Smooth muscle cell (in vitro differentiated cells): ENCODE measurements around the gene LRRC9. TPM values are rescaled to one million over a fixed set of nuclear protein-coding genes. Genes with fewer than 3 reads are reported as not detected.
A peak's percentile ranks its signal among the peaks of the same experiment; 100 is the strongest.
"Not testable (repeated sequence)": the region's sequence is repeated elsewhere in the genome, so short reads cannot be mapped to it uniquely, and the experiment has no call there.

ENCODE experiments used
- DNase-seq: peaks from one replicate; lab custom pipeline; 2025; ENCODE audit not compliant: unreplicated experiment; lab: John Stamatoyannopoulos, UW
- H2AFZ ChIP-seq: fragments of 200-600 bp; sonication (generic); 2 replicates; pipeline ENCODE4 v1.6.0; 2016; ENCODE audit warnings: antibody characterized with exemption, low read depth, mild to moderate bottlenecking
- H3F3A ChIP-seq: fragments of 200-600 bp; sonication (generic); 2 replicates; pipeline ENCODE4 v1.6.0; 2017; ENCODE audit warnings: antibody characterized with exemption, low read depth
- H3K27ac ChIP-seq: fragments of 200-600 bp; sonication (generic); 2 replicates; pipeline ENCODE4 v1.5.1; 2016; ENCODE audit warnings: low read depth, mild to moderate bottlenecking
- H3K27me3 ChIP-seq: fragments of 200-600 bp; sonication (generic); 2 replicates; pipeline ENCODE4 v1.6.1; 2016; ENCODE audit warnings: low read depth, mild to moderate bottlenecking
- H3K36me3 ChIP-seq: fragments of 200-600 bp; sonication (generic); 2 replicates; pipeline ENCODE4 v1.5.1; 2016; ENCODE audit warnings: low read depth
- H3K4me1 ChIP-seq: fragments of 200-600 bp; sonication (generic); 2 replicates; pipeline ENCODE4 v1.5.1; 2016; ENCODE audit warnings: low read depth
- H3K4me2 ChIP-seq: fragments of 200-600 bp; sonication (generic); 2 replicates; pipeline ENCODE4 v1.6.0; 2016; ENCODE audit warnings: mild to moderate bottlenecking
- H3K4me3 ChIP-seq: fragments of 200-600 bp; sonication (generic); 2 replicates; pipeline ENCODE4 v1.5.1; 2016; ENCODE audit warnings: mild to moderate bottlenecking
- H3K79me2 ChIP-seq: fragments of 200-600 bp; sonication (generic); 2 replicates; pipeline ENCODE4 v1.6.0; 2016; ENCODE audit warnings: low read depth, mild to moderate bottlenecking
- H3K9ac ChIP-seq: fragments of 200-600 bp; sonication (generic); 2 replicates; pipeline ENCODE4 v1.6.0; 2016; ENCODE audit warnings: low read depth
- H3K9me3 ChIP-seq: fragments of 200-600 bp; sonication (generic); replicated peaks from 2 replicates; pipeline ENCODE4 v1.5.1; 2016; ENCODE audit warnings: low read depth
- H4K20me1 ChIP-seq: fragments of 200-600 bp; sonication (generic); 2 replicates; pipeline ENCODE4 v1.6.0; 2016; ENCODE audit warnings: low read depth
- WGBS: methylation state at CpG from one replicate; pipeline ENCODE4 v1.1.7; 2016; ENCODE audit warnings: low lambda C conversion rate; 5-methylcytosine and 5-hydroxymethylcytosine counted together
- polyA plus RNA-seq: library from polyadenylated mRNA; unstranded; fragments of >200 nt; fragmentation: Nextera tagmentation; extraction: Ambion mirVana; gene quantifications from 2 replicates; pipeline ENCODE4 v1.2.1, GENCODE V29; 2016
- total RNA-seq: library from RNA; depleted of rRNA; stranded (reverse); fragments of >200 nt; gene quantifications from 2 replicates; pipeline ENCODE4 v1.2.3, GENCODE V29; 2014
- TF ChIP-seq, protein P1 (sequence below): fragments of 200-600 bp; sonication (generic); IDR thresholded peaks from 2 replicates; pipeline ENCODE4 v1.5.1; 2017; ENCODE audit warnings: borderline replicate concordance, mild to moderate bottlenecking, antibody characterized with exemption; ENCODE audit not compliant: insufficient read depth, poor library complexity, severe bottlenecking

The LRRC9 gene
- total and polyA plus RNA-seq, 2 experiments from 2014 or later, result not detected

DNA sequence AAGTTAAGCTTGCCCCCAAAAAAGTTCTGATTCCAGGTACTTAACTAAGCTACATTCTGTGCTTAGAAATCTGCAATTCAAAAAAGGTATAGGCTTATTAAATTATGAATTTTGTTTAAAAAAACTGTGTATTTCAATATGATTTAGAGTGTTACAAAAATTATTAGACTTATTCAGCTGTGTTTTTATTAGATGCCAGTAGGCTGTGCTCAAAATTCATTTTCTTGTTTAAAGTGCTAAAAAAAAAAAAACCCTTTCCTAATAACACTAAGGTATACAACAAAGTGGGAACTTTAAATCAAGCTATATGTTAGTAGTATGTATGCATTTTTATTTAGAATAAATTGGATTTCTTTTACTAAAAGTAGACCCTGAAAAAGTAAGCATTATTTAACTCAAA, 25.0 kb downstream of the LRRC9 start:
- TF ChIP-seq, protein P1, sequence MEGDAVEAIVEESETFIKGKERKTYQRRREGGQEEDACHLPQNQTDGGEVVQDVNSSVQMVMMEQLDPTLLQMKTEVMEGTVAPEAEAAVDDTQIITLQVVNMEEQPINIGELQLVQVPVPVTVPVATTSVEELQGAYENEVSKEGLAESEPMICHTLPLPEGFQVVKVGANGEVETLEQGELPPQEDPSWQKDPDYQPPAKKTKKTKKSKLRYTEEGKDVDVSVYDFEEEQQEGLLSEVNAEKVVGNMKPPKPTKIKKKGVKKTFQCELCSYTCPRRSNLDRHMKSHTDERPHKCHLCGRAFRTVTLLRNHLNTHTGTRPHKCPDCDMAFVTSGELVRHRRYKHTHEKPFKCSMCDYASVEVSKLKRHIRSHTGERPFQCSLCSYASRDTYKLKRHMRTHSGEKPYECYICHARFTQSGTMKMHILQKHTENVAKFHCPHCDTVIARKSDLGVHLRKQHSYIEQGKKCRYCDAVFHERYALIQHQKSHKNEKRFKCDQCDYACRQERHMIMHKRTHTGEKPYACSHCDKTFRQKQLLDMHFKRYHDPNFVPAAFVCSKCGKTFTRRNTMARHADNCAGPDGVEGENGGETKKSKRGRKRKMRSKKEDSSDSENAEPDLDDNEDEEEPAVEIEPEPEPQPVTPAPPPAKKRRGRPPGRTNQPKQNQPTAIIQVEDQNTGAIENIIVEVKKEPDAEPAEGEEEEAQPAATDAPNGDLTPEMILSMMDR, result no peak

GRCh38 chr14:59952141-59952540, 32.2 kb downstream of the LRRC9 start:
- not testable (repeated sequence) for H3K36me3 ChIP-seq, H4K20me1 ChIP-seq, H3K9ac ChIP-seq, H2AFZ ChIP-seq, H3K27ac ChIP-seq, H3K27me3 ChIP-seq, DNase-seq, H3K4me1 ChIP-seq, H3K9me3 ChIP-seq, H3K4me2 ChIP-seq, H3K79me2 ChIP-seq, H3F3A ChIP-seq
- 40% methylated on average over 18 of the region's 30 CpGs for WGBS
- H3K4me3 ChIP-seq, result peak overlapping the region; percentile 32

More for the DNA sequence above, 25.0 kb downstream of the LRRC9 start:
- Histone ChIP-seq H3K4me1 (no peaks in the 10 kb centered on the region), H3F3A (no peaks in the 10 kb centered on the region), H3K9ac (no peak overlapping the region), H3K4me3 (no peak overlapping the region), H3K79me2 (no peaks in the 10 kb centered on the region), H2AFZ (no peak overlapping the region), H3K36me3 (no peaks in the 10 kb centered on the region), H3K9me3 (no peaks in the 10 kb centered on the region), H3K27me3 (no peaks in the 10 kb centered on the region), H4K20me1 (no peaks in the 10 kb centered on the region), H3K27ac (no peak overlapping the region), H3K4me2 (no peak overlapping the region)
- DNase-seq, result no peak

- not testable (repeated sequence) for H3F3A ChIP-seq, H3K4me1 ChIP-seq, H3K4me3 ChIP-seq, H3K9ac ChIP-seq, H3K4me2 ChIP-seq, H3K36me3 ChIP-seq, H2AFZ ChIP-seq, H3K9me3 ChIP-seq, H3K27ac ChIP-seq, H3K79me2 ChIP-seq, H4K20me1 ChIP-seq, DNase-seq, H3K27me3 ChIP-seq
- WGBS, result 88% methylated on average over 4 of the region's 4 CpGs
Observed at GRCh38 chr14:59957890-59958289, 37.9 kb downstream of the LRRC9 start.

GRCh38 chr14:59959668-59960067, 39.7 kb downstream of the LRRC9 start:
- no peak overlapping the region for H3K9ac ChIP-seq
- 89% methylated on average over 3 of the region's 3 CpGs for WGBS

More at GRCh38 chr14:59959668-59960067, 39.7 kb downstream of the LRRC9 start:
- Histone ChIP-seq H2AFZ (no peak overlapping the region), H3F3A (no peaks in the 10 kb centered on the region), H3K27ac (no peak overlapping the region), H3K4me1 (no peaks in the 10 kb centered on the region), H3K27me3 (no peaks in the 10 kb centered on the region), H3K79me2 (no peaks in the 10 kb centered on the region), H3K4me2 (no peak overlapping the region), H3K36me3 (no peaks in the 10 kb centered on the region), H3K4me3 (no peak overlapping the region), H4K20me1 (no peaks in the 10 kb centered on the region), H3K9me3 (no peaks in the 10 kb centered on the region)
- TF ChIP-seq, protein P1, result no peak
- no peak for DNase-seq
